ENCODE results near the gene COA4.

Gene COA4

DNA sequence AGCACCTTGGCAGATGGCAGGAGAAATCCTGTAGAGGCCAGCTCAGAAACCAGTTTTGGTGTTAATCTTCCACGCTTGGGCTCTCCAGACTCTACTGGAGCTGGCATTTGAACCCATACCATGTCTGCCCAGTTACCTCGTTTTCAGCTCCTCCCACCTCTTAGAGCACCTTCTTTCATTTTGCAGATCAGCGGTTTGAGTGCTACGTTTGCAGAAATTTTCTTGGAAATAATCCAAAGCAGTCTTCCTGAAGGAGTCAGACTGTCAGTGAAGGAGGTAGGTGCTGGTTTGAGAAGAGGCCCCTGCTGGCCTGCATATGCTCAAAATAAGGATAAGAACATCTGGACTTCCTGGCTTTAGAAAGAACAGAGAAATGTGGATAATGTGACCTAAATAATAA is 13.7 kb downstream of the COA4 start:
- no peak for DNase-seq

DNA sequence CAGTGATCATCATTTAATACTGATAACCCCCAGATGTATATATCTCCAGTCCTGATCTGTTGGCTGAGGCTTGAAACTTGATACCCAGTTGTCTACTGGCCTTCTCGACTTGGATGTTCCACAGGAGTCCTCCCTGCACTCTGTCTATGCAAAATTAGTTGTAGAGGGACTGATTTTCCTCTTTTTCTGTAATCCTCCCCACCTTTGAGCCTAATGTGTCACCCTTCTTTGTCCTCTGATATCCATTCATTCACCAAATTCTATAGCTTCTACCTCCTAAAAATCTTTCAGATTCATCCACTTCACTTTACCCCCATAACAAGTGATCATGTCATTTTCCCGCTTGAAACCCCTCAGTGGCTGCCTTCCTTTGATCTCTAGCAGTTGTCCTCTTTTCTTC is 16.4 kb downstream of the COA4 start:
- DNase-seq, result no peak

DNA sequence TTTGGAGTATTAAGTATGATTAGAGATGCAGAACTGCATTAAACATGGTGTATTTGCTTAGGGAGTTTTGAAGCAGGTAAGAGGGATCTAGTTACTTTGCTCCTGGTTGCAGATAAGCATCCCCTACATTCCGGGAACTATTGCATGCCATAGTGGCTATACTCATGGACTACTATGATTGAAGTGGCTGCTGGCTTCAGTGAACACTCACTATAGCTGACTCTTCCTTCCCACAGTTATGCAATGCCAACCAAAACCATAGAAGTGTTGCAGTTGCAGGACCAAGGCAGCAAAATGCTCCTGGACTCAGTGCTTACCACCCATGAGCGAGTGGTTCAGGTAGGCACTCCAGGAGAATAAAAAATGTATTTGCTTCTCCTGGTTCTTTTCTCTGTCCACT is 17.0 kb downstream of the COA4 start:
- no peak for DNase-seq

DNA sequence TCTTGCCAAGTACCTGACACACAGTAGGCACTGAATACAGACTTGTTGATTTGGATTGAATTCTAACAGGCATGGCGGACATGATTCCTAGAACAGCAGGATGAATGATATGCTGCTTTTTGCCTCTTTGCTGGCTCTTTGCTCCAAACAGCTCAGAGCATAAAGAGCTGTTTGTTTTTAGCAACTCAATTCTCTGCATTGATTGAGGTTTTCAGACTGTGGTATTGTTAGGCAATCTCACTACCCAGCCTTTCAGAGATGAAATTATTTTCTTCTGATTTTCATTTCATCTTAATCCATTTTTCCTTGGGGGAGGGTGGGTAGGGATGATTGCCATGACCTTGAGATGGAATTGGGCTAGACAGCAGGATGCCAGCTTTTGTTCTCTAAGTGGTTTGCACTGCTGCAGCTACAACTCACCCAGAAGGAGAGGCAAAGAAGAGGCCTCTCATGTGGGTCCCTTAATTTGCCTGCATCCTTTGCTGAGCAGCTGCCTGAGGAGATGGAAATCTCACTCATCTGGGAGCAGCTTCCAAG is 20.5 kb downstream of the COA4 start:
- no peak for DNase-seq

DNA sequence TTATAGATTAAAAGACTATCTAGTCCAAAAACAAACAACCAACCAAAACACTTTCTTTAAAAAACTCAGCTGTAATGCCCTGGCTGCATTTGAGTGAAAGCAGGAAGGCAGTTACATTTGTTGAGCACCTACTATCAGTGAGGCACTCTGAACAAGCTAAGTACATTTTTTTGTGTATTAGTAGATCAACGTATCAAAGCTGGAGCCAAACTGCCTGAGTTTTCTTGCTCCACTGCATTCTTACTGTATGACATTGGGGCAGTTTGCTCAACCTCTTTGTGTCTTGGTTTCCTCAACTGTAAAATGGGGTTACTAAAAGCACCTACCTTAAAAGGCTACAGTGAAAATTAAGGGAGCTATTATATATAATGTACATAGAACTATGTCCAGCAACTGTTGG is 22.0 kb downstream of the COA4 start:
- no peak for DNase-seq

DNA sequence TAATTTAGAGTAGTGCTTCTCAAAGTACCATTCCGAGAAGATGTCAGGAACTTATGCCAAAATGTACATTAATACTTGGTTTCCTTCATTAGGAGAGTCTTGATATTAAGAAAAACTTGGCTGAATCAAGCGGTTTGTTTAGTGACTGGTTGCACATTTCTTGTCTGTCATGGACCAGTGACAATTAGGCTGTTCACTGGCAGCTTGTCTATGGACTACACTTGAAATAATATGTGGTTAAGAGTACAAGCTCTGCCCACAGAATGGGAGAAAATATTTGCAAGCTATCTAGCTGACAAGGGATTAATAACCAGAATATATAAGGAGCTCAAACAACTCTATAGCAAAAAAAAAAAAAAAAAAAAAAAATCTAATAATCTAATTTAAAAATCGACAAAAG is 24.6 kb downstream of the COA4 start:
- DNase-seq, result no peak

DNA sequence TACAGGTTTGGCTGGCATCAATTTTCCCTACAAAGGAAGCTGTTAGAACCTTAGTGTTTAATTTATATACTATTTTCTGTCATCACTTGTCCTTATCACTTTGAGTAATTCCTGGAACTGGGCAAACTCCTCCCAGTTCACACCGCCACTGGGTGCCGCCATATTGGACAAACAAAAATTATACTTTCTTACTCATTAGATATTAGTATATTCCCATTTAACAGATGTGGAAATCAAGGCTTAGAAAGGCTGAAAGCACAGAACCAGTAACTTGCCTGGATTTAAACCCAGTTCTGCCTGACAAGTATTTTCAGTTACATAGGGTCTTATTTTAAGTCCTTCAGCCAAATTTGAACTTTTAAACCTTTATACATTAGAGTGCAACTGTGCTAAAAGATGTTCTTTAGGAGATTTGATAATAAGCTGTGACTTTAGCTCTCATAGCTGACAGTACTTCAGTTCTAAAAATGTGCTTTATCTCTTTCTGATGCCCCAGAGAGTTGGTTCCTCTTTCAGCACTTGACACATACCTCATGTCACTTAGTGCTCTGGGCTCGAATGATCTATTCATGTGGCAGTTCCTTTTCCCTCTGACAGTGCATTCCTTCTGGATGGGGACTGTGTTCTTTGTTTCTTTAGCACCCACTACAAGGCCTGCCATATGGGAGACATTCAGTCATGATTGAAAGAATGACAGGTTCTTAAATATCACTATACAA is 25.4 kb downstream of the COA4 start:
- DNase-seq, result peak; percentile 81

DNA sequence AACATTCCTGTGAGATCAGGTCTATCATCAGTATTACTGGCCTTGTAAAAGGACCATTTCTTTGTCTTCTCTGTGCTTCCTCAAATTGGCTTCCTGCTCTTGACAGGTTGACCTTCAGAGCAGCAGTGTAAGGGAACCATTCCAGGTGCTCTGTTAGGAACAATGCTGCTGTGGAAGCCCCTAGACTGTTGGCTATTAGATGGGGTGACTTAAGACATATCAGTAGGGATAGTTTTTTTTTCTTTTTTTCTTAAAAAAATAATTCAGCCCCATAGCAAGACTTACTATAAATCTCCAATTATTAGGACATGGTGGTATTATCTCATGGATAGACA is 37.6 kb downstream of the COA4 start:
- no peak for DNase-seq

DNA sequence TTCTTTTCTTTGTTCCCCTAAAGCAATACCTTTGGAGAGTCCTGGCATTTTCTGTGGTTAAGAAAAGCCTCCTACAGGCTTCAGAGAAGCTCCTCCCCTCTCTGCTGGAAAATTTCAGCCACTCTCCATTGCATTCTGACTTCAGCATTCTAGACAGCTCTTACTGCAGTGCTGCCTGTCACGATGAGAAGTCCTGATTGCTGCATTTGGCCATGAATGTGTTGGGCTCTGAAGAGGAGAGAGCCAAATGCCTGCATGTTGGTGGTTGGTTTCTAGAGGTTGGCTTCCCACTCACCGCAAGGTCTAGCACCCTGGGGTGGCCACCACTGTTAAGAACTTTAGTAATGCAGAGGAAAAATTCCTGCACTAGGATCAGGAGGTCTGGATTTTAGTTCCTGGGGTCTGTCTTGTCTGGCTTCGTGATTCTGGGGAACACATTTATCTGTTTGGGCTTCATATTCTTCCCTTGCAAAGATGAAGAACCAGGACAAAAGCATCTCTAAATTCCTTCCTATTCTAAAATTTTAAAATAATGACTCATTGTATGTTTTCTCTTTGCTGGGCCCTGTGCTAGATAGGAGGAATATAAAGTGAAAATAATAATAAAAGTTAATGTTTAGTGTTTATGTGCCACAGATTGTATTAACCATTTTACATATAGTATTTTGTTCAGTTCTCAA is 38.1 kb downstream of the COA4 start:
- DNase-seq, result no peak

DNA sequence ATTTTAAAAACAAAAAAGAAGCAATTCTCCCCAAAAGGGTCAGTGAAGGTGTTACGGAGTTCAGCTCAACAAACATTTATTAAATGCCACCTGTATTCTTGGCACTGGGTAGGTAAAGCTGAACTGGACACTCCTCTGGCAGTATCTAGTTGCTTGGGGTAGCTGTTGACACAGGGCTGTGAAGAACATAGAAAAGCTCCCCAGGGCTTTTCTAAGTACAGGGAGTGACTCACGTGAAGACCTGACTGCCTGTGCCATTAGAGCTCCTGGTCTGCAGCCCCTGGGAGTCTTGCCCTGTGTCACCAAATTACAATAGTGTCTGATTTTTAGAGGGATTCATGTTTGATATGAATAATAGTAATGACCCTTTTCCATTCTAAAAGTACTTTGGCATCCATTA is 43.6 kb downstream of the COA4 start:
- no peak for DNase-seq

DNA sequence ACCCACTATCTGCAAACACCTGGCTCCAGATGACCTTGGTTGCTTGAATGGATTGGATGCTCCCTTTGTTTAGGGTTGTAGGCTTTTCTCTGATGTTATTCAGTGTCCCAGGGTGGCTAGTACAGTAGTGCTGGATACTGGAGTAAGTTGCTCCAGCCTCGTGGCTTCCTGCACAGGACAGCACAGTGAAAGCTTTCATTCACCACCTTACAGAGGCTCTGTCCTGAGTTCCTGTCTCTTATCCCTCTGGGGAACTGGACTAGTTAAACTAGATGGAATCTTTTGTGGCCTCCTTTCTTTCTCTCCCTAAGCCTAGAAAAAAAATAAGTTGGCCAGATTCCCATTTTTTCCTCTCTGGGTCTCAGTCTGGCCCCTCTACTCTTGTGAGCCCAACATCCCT is 46.4 kb downstream of the COA4 start:
- DNase-seq, result no peak
